ENCODE measurements around the gene PUS10. TPM values are rescaled to one million over a fixed set of nuclear protein-coding genes. Genes with fewer than 3 reads are reported as not detected.
"Not testable (repeated sequence)": the region's sequence is repeated elsewhere in the genome, so short reads cannot be mapped to it uniquely, and the experiment has no call there.

The PUS10 gene
- polyA plus RNA-seq, 1 experiment: 4.1 TPM

DNA sequence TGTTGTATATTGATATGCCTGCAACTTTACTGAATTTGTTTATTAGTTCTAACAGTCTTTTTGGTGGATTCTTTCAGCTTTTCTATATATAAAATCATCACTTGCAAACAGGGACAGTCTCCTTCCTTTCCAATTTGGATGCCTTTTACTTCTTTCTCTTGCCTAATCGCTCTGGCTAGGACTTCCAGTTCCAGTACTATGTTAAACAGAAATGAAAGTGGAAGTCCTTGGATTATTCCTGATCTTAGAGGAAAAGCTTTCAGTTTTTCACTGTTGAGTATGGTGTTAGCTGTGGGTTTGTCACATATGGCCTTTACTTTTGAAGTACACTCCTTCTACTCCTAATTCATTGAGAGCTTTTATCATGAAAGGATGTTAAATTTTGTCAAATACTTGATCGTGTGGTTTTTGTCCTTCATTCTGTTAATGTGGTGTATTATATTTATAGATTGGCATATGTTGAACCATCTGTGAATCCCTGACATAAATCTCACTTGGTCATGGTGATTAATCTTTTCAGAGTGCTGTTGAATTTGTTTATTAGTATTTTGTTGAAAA is 83.8 kb downstream of the PUS10 start:
- Histone ChIP-seq H3K27me3 (ENCODE audit: control insufficient read depth, insufficient read depth, low read length) (no peaks in the 10 kb centered on the region), H3K4me3 (ENCODE audit: low read depth, low read length) (no peak overlapping the region), H3K36me3 (ENCODE audit: control insufficient read depth, insufficient read depth, low read length) (peaks cover 1% of the 10 kb centered on the region; the same call in 1 of the 2 replicates)
- DNase-seq (ENCODE audit: low read depth): no peak
- POLR2A ChIA-PET: no interaction called here
- TF ChIP-seq, protein P1, sequence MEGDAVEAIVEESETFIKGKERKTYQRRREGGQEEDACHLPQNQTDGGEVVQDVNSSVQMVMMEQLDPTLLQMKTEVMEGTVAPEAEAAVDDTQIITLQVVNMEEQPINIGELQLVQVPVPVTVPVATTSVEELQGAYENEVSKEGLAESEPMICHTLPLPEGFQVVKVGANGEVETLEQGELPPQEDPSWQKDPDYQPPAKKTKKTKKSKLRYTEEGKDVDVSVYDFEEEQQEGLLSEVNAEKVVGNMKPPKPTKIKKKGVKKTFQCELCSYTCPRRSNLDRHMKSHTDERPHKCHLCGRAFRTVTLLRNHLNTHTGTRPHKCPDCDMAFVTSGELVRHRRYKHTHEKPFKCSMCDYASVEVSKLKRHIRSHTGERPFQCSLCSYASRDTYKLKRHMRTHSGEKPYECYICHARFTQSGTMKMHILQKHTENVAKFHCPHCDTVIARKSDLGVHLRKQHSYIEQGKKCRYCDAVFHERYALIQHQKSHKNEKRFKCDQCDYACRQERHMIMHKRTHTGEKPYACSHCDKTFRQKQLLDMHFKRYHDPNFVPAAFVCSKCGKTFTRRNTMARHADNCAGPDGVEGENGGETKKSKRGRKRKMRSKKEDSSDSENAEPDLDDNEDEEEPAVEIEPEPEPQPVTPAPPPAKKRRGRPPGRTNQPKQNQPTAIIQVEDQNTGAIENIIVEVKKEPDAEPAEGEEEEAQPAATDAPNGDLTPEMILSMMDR (IDR thresholded peaks at IDR 0.05; ENCODE audit: insufficient read depth, low read depth, low read length): no peak
- CTCF ChIA-PET: no interaction called here

DNA sequence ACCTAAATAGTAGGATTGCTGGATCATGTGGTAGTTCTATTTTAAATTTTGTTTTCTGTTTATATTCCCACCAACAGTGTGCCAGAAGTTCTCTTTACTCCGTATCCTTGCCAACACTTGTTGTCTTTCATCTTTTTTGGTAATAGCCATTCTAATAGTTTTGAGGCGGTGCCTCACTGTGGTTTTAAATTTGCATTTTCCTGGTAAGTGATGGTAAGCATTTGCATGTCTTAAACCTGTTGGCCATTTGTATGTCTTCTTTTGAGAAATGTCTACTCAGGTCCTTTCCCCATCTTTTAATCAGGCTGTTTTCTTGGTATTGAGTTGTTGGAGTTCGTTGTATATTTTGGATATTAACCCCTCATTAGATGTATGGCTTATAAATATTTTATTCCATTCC is 85.1 kb downstream of the PUS10 start:
- H3K27me3 ChIP-seq (ENCODE audit: control insufficient read depth, insufficient read depth, low read length): no peaks in the 10 kb centered on the region
- TF ChIP-seq, protein P1 (IDR thresholded peaks at IDR 0.05; ENCODE audit: insufficient read depth, low read depth, low read length): no peak
- DNase-seq (ENCODE audit: low read depth): no peak
- H3K36me3 ChIP-seq (ENCODE audit: control insufficient read depth, insufficient read depth, low read length): peaks cover 1% of the 10 kb centered on the region; the same call in 1 of the 2 replicates
- H3K4me3 ChIP-seq (ENCODE audit: low read depth, low read length): no peak overlapping the region
- POLR2A ChIA-PET: no interaction called here
- CTCF ChIA-PET: interaction anchor here (0.6 kb wide), 1 partner anchor 1305 kb away, joined by 4 read pairs; no protein-coding TSS in a partner anchor

DNA sequence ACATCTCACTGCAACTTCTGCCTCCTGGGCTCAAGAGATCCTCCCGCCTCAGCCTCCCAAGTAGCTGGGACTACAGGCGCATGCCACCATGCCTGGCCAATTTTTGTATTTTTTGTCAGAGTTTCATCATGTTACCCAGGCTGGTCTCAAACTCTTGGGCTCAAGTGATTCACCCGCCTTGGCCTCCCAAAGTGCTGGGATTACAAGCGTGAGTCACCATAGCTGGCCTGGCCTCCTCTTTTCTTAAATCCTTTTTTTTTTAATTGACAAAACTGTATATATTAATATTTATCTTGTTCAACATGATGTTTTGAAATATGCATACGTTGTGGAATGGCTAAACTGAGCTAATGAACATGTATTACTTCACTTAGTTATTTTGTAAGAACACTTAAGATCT is 86.0 kb downstream of the PUS10 start:
- POLR2A ChIA-PET; H3K36me3 ChIP-seq (ENCODE audit: control insufficient read depth, insufficient read depth, low read length); DNase-seq (ENCODE audit: low read depth); H3K4me3 ChIP-seq (ENCODE audit: low read depth, low read length); CTCF ChIA-PET; H3K27me3 ChIP-seq (ENCODE audit: control insufficient read depth, insufficient read depth, low read length): not testable (repeated sequence)

DNA sequence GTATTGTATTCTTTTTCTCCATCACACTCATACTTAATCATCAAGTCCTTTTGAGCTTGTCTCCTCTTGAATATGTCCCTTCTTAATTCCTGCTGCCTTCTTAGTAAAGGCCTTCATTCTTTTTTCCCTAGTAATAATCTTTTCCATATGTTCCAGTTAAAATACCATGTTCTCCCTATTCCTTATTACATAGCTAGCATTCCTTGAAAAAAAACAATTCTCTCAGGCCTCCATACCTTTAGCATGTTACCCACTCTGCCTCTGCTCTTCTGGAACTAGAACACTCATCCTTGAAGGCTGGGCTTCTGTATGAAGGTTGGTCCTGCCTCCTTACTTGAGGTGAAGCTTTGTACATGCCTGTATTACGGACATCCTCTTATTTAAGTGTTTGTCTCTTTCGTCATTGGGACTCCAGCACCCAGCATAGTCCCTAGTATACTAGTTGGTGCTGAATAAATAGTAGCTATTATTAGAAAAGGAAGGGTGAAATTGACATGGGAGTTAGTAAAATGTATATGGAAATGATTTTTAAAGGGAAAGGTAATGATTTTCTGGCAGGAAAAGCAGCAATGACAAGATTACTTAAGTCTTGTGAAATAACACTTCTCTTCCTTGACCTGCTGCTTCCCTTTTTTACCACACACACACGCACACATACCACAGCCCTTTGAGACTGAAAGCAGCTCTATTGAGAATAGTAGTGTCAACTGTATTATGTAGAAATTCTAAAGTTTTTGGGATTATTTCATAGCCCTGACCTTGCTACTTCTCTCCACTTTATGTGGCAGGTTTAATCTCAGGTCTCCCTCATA is 91.1 kb downstream of the PUS10 start:
- TF ChIP-seq, protein P1 (IDR thresholded peaks at IDR 0.05; ENCODE audit: insufficient read depth, low read depth, low read length): no peak
- no peaks in the 10 kb centered on the region for H3K36me3 ChIP-seq (ENCODE audit: control insufficient read depth, insufficient read depth, low read length)
- H3K27me3 ChIP-seq (ENCODE audit: control insufficient read depth, insufficient read depth, low read length): no peaks in the 10 kb centered on the region
- POLR2A ChIA-PET: interaction anchor here (0.6 kb wide), 1 partner anchor 15 kb away, joined by 3 read pairs; no protein-coding TSS in a partner anchor
- DNase-seq (ENCODE audit: low read depth): peak; percentile 31
- H3K4me3 ChIP-seq (ENCODE audit: low read depth, low read length): no peak overlapping the region
- CTCF ChIA-PET: interaction anchor here (0.5 kb wide), 1 partner anchor 856 kb away, joined by 3 read pairs; no protein-coding TSS in a partner anchor

DNA sequence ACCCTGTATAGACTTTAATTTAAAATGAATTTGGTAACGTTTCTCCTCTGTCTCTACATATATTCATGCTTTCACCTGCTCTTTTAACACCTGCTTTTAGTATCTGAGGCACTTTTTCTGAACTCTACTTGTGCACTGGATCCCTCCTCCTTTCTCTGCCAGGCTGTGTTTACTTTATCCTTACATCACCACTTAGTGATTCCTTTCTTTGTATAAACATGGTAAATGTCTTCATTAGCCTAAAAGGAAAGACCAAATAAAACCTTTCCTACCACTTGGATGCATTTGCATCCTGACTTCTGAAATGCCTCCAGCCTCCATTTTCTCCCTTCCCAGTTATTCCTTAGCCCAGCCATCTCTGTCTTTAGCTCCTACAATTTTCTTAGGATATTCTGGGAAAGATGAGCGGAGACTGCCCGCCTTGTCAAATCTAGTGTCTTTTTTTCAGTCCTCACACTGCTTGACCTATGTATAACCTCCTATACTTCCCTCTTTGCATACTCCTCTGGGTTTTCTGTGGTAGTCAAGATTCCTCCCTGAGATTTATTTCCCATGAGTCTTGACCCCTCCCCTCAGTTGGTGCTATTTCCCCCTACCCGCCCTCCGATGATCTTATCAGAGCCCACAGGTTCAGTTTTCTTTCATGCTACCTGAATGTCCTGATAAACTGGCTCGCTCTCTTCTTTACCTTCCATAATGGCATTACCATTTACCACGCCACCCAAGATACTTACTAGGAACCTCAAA is 91.9 kb downstream of the PUS10 start:
- ChIA-PET CTCF (no interaction called here), POLR2A (interaction anchor here (0.6 kb wide), 1 partner anchor 14 kb away, joined by 3 read pairs; no protein-coding TSS in a partner anchor)
- no peak overlapping the region for H3K4me3 ChIP-seq (ENCODE audit: low read depth, low read length)
- peaks cover 2% of the 10 kb centered on the region; the same call in 1 of the 2 replicates for H3K36me3 ChIP-seq (ENCODE audit: control insufficient read depth, insufficient read depth, low read length)
- H3K27me3 ChIP-seq (ENCODE audit: control insufficient read depth, insufficient read depth, low read length): no peaks in the 10 kb centered on the region
- no peak for DNase-seq (ENCODE audit: low read depth)
- TF ChIP-seq, protein P1 (IDR thresholded peaks at IDR 0.05; ENCODE audit: insufficient read depth, low read depth, low read length): no peak

Data from BJ (cell line).